ENCODE data around the gene BMPR1B.
A peak's percentile ranks its signal among the peaks of the same experiment; 100 is the strongest.

Gene BMPR1B

GRCh38 chr4:94889946-94890345, 132.2 kb downstream of the BMPR1B start:
- Histone ChIP-seq H3K4me2 (ENCODE audit: insufficient read depth, low read length, poor library complexity, severe bottlenecking) (no peak overlapping the region), H3K23ac (ENCODE audit: low read depth, low read length, poor library complexity) (no peak overlapping the region), H4K91ac (ENCODE audit: low read depth, low read length, poor library complexity) (no peak overlapping the region), H2AK5ac (ENCODE audit: low read depth, low read length) (no peak overlapping the region), H3K9ac (ENCODE audit: low read depth, low read length, poor library complexity) (no peak overlapping the region), H3K79me1 (ENCODE audit: low read depth, low read length) (no peaks in the 10 kb centered on the region), H2BK5ac (ENCODE audit: low read length) (no peak overlapping the region), H3K14ac (ENCODE audit: low read length) (no peak overlapping the region), H3K36me3 (replicated peaks in 1 of 2; ENCODE audit: control insufficient read depth in 2 of 2, insufficient read depth in 2 of 2, low read length in 2 of 2) (no peaks in the 10 kb centered on the region), H3K27ac (replicated peaks; ENCODE audit: low read length) (peak overlapping the region; percentile 69), H3K9me3 (replicated peaks in 1 of 2; ENCODE audit: control insufficient read depth in 2 of 2, insufficient read depth in 1 of 2, low read depth in 1 of 2, low read length in 2 of 2) (peaks cover 3 to 32% of the 10 kb centered on the region in 2 donors), H3K27me3 (ENCODE audit: control insufficient read depth in 3 of 3, insufficient read depth in 3 of 3, low read depth in 1 of 3, low read length in 3 of 3) (no peaks in the 10 kb centered on the region), H3K4me3 (ENCODE audit: low read length in 2 of 2) (no peak overlapping the region), H4K8ac (ENCODE audit: low read depth, low read length) (no peak overlapping the region), H3K4ac (ENCODE audit: low read length) (no peak overlapping the region), H2AFZ (ENCODE audit: low read length) (no peak overlapping the region), H3K4me1 (ENCODE audit: control insufficient read depth in 2 of 2, insufficient read depth in 1 of 2, low read depth in 1 of 2, low read length in 2 of 2) (peaks cover 3 to 5% of the 10 kb centered on the region in 2 donors), H3K18ac (ENCODE audit: low read length) (no peak overlapping the region), H2BK120ac (ENCODE audit: low read depth, low read length) (no peak overlapping the region), H2BK15ac (ENCODE audit: low read length) (no peak overlapping the region), H2BK12ac (ENCODE audit: low read length) (no peak overlapping the region)
- WGBS, 2 donors (ENCODE audit: extremely low coverage in 2 of 2, insufficient read length in 2 of 2, insufficient replicate concordance in 1 of 2), result no CpG with 5 or more reads among the region's 3 CpGs
- no peak for DNase-seq (ENCODE audit: low spot score)

GRCh38 chr4:94890579-94890978, 132.8 kb downstream of the BMPR1B start:
- Histone ChIP-seq H3K9ac (ENCODE audit: low read depth, low read length, poor library complexity) (no peak overlapping the region), H2AK5ac (ENCODE audit: low read depth, low read length) (no peak overlapping the region), H2BK5ac (ENCODE audit: low read length) (no peak overlapping the region), H3K27me3 (ENCODE audit: control insufficient read depth in 3 of 3, insufficient read depth in 3 of 3, low read depth in 1 of 3, low read length in 3 of 3) (no peaks in the 10 kb centered on the region), H2BK15ac (ENCODE audit: low read length) (no peak overlapping the region), H3K23ac (ENCODE audit: low read depth, low read length, poor library complexity) (no peak overlapping the region), H3K18ac (ENCODE audit: low read length) (no peak overlapping the region), H2BK12ac (ENCODE audit: low read length) (no peak overlapping the region), H4K8ac (ENCODE audit: low read depth, low read length) (no peak overlapping the region), H3K4ac (ENCODE audit: low read length) (no peak overlapping the region), H4K91ac (ENCODE audit: low read depth, low read length, poor library complexity) (no peak overlapping the region), H3K4me1 (ENCODE audit: control insufficient read depth in 2 of 2, insufficient read depth in 1 of 2, low read depth in 1 of 2, low read length in 2 of 2) (peaks cover 3 to 5% of the 10 kb centered on the region in 2 donors), H3K14ac (ENCODE audit: low read length) (no peak overlapping the region), H2AFZ (ENCODE audit: low read length) (no peak overlapping the region), H3K4me2 (ENCODE audit: insufficient read depth, low read length, poor library complexity, severe bottlenecking) (no peak overlapping the region), H3K4me3 (ENCODE audit: low read length in 2 of 2) (no peak overlapping the region), H3K36me3 (replicated peaks in 1 of 2; ENCODE audit: control insufficient read depth in 2 of 2, insufficient read depth in 2 of 2, low read length in 2 of 2) (no peaks in the 10 kb centered on the region), H2BK120ac (ENCODE audit: low read depth, low read length) (no peak overlapping the region), H3K9me3 (replicated peaks in 1 of 2; ENCODE audit: control insufficient read depth in 2 of 2, insufficient read depth in 1 of 2, low read depth in 1 of 2, low read length in 2 of 2) (peaks cover 3 to 26% of the 10 kb centered on the region in 2 donors), H3K27ac (replicated peaks; ENCODE audit: low read length) (no peak overlapping the region), H3K79me1 (ENCODE audit: low read depth, low read length) (no peaks in the 10 kb centered on the region)
- DNase-seq (ENCODE audit: low spot score), result no peak
- no CpG with 5 or more reads among the region's 3 CpGs for WGBS, 2 donors (ENCODE audit: extremely low coverage in 2 of 2, insufficient read length in 2 of 2, insufficient replicate concordance in 1 of 2)

DNA sequence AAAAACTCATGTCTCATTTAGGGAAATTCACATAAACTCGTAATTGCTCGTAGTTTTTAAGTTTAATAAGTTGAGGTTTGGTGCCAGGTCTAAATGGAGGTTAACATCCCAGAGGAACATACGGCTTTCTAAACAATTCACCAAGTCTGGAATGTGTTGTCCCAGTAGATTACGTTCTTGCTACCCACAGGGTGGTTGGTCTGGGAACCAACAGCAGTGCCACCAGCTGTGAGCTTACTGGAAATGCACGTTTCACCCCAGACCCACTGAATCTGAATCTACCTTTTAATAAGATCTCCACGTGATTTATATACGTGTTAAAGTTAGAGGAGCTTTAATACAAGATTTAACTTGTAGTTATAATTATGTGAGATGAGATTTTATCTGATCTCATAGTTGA, 134.3 kb downstream of the BMPR1B start:
- Histone ChIP-seq H4K91ac (ENCODE audit: low read depth, low read length, poor library complexity) (no peak overlapping the region), H2BK12ac (ENCODE audit: low read length) (no peak overlapping the region), H2AFZ (ENCODE audit: low read length) (no peak overlapping the region), H2BK15ac (ENCODE audit: low read length) (no peak overlapping the region), H3K9ac (ENCODE audit: low read depth, low read length, poor library complexity) (no peak overlapping the region), H2BK120ac (ENCODE audit: low read depth, low read length) (no peak overlapping the region), H3K79me1 (ENCODE audit: low read depth, low read length) (no peaks in the 10 kb centered on the region), H3K14ac (ENCODE audit: low read length) (no peak overlapping the region), H3K4me1 (ENCODE audit: control insufficient read depth in 2 of 2, insufficient read depth in 1 of 2, low read depth in 1 of 2, low read length in 2 of 2) (peaks cover 6 to 7% of the 10 kb centered on the region in 2 donors), H3K18ac (ENCODE audit: low read length) (no peak overlapping the region), H3K9me3 (replicated peaks in 1 of 2; ENCODE audit: control insufficient read depth in 2 of 2, insufficient read depth in 1 of 2, low read depth in 1 of 2, low read length in 2 of 2) (peaks cover 3 to 16% of the 10 kb centered on the region in 2 donors), H3K27ac (replicated peaks; ENCODE audit: low read length) (no peak overlapping the region), H3K23ac (ENCODE audit: low read depth, low read length, poor library complexity) (no peak overlapping the region), H3K36me3 (replicated peaks in 1 of 2; ENCODE audit: control insufficient read depth in 2 of 2, insufficient read depth in 2 of 2, low read length in 2 of 2) (no peaks in the 10 kb centered on the region), H3K27me3 (ENCODE audit: control insufficient read depth in 3 of 3, insufficient read depth in 3 of 3, low read depth in 1 of 3, low read length in 3 of 3) (no peaks in the 10 kb centered on the region), H3K4ac (ENCODE audit: low read length) (no peak overlapping the region), H3K4me2 (ENCODE audit: insufficient read depth, low read length, poor library complexity, severe bottlenecking) (no peak overlapping the region), H2AK5ac (ENCODE audit: low read depth, low read length) (no peak overlapping the region), H2BK5ac (ENCODE audit: low read length) (no peak overlapping the region), H4K8ac (ENCODE audit: low read depth, low read length) (no peak overlapping the region), H3K4me3 (ENCODE audit: low read length in 2 of 2) (no peak overlapping the region)
- no peak for DNase-seq (ENCODE audit: low spot score)
- no CpG with 5 or more reads among the region's 7 CpGs for WGBS, 2 donors (ENCODE audit: extremely low coverage in 2 of 2, insufficient read length in 2 of 2, insufficient replicate concordance in 1 of 2)

DNA sequence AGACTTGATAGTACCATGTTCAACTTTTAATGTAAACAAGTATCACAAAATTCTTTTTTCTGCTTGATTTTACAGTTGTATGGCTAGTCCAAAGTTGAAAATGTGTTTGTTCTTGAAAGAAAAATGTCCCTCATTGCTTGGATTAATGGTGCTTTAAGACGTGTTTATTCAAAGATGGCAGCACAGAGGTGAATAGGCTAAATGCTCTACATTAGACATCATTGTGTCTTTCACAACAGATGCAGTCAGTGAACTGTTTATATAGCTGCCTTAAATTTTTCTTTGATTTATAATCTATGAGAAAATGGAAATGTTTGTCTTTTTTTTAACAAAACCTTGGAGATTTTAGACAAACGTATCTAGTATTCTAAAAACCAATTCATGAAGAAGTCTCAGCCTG, 137.3 kb downstream of the BMPR1B start:
- Histone ChIP-seq H2BK5ac (ENCODE audit: low read length) (no peak overlapping the region), H3K27me3 (ENCODE audit: control insufficient read depth in 3 of 3, insufficient read depth in 3 of 3, low read depth in 1 of 3, low read length in 3 of 3) (no peaks in the 10 kb centered on the region), H3K27ac (replicated peaks; ENCODE audit: low read length) (no peak overlapping the region), H4K8ac (ENCODE audit: low read depth, low read length) (no peak overlapping the region), H3K4me2 (ENCODE audit: insufficient read depth, low read length, poor library complexity, severe bottlenecking) (no peak overlapping the region), H3K4me3 (ENCODE audit: low read length in 2 of 2) (no peak overlapping the region), H3K4me1 (ENCODE audit: control insufficient read depth in 2 of 2, insufficient read depth in 1 of 2, low read depth in 1 of 2, low read length in 2 of 2) (peaks cover 2 to 9% of the 10 kb centered on the region in 2 donors), H3K9ac (ENCODE audit: low read depth, low read length, poor library complexity) (no peak overlapping the region), H3K9me3 (replicated peaks in 1 of 2; ENCODE audit: control insufficient read depth in 2 of 2, insufficient read depth in 1 of 2, low read depth in 1 of 2, low read length in 2 of 2) (peaks cover 3 to 8% of the 10 kb centered on the region in 2 donors), H3K14ac (ENCODE audit: low read length) (no peak overlapping the region), H2AFZ (ENCODE audit: low read length) (no peak overlapping the region), H3K36me3 (replicated peaks in 1 of 2; ENCODE audit: control insufficient read depth in 2 of 2, insufficient read depth in 2 of 2, low read length in 2 of 2) (peaks cover 0 to 4% of the 10 kb centered on the region in 2 donors), H3K18ac (ENCODE audit: low read length) (no peak overlapping the region), H2AK5ac (ENCODE audit: low read depth, low read length) (no peak overlapping the region), H4K91ac (ENCODE audit: low read depth, low read length, poor library complexity) (no peak overlapping the region), H3K79me1 (ENCODE audit: low read depth, low read length) (no peaks in the 10 kb centered on the region), H3K23ac (ENCODE audit: low read depth, low read length, poor library complexity) (no peak overlapping the region), H3K4ac (ENCODE audit: low read length) (no peak overlapping the region), H2BK12ac (ENCODE audit: low read length) (no peak overlapping the region), H2BK15ac (ENCODE audit: low read length) (no peak overlapping the region), H2BK120ac (ENCODE audit: low read depth, low read length) (no peak overlapping the region)
- DNase-seq (ENCODE audit: low spot score), result no peak
- no CpG with 5 or more reads among the region's 2 CpGs for WGBS, 2 donors (ENCODE audit: extremely low coverage in 2 of 2, insufficient read length in 2 of 2, insufficient replicate concordance in 1 of 2)
